HEK293T (cell line): ENCODE data around the gene LAMC1.

ENCODE experiments used
- CTCF ChIA-PET: fragments of 350-600 bp; formaldehyde crosslinking; extraction: SDS; loops from one replicate; lab custom pipeline; 2021; ENCODE audit warnings: antibody characterized with exemption, inconsistent platforms; lab: Yijun Ruan, JAX
- POLR2A ChIA-PET: fragments of 350-600 bp; formaldehyde crosslinking; extraction: SDS; loops from one replicate; lab custom pipeline; 2020; ENCODE audit warnings: antibody characterized with exemption, inconsistent platforms; lab: Yijun Ruan, JAX
- DNase-seq: peaks from one replicate; pipeline ENCODE4 v3.0.0; 2012; ENCODE audit warnings: mixed read lengths; ENCODE audit errors: extremely low spot score
- ARNT ChIP-seq: fragments of 450-650 bp; IDR thresholded peaks from 2 replicates; pipeline ENCODE4 v1.6.1; 2017; ENCODE audit warnings: mild to moderate bottlenecking
- BHLHE40 ChIP-seq: fragments of 450-650 bp; IDR thresholded peaks from 2 replicates; pipeline ENCODE4 v1.6.1; 2016; ENCODE audit warnings: mild to moderate bottlenecking, moderate library complexity, borderline replicate concordance
- CTBP1 ChIP-seq: fragments of 450-650 bp; IDR thresholded peaks from 2 replicates; pipeline ENCODE4 v1.6.1; 2016; ENCODE audit warnings: borderline replicate concordance
- ELF4 ChIP-seq: fragments of 450-650 bp; IDR thresholded peaks from 2 replicates; pipeline ENCODE4 v1.6.1; 2017; ENCODE audit warnings: antibody characterized with exemption
- FOXA1 ChIP-seq: fragments of 450-650 bp; IDR thresholded peaks from 2 replicates; pipeline ENCODE4 v1.6.1; 2016; ENCODE audit warnings: mild to moderate bottlenecking
- FOXK2 ChIP-seq: fragments of 450-650 bp; IDR thresholded peaks from 2 replicates; pipeline ENCODE4 v1.6.1; 2016; ENCODE audit warnings: mild to moderate bottlenecking
- FOXM1 ChIP-seq: fragments of 450-650 bp; IDR thresholded peaks from 2 replicates; pipeline ENCODE4 v1.6.1; 2017; ENCODE audit warnings: mild to moderate bottlenecking, borderline replicate concordance
- HDGF ChIP-seq: fragments of 450-650 bp; IDR thresholded peaks from 2 replicates; pipeline ENCODE4 v1.6.1; 2017; ENCODE audit warnings: antibody characterized with exemption, borderline replicate concordance
- L3MBTL2 ChIP-seq: fragments of 450-650 bp; conservative IDR thresholded peaks from 2 replicates; pipeline ENCODE4 v1.6.1; 2016; ENCODE audit warnings: mild to moderate bottlenecking
- LEF1 ChIP-seq: fragments of 450-650 bp; IDR thresholded peaks from 2 replicates; pipeline ENCODE4 v1.6.1; 2017; ENCODE audit warnings: mild to moderate bottlenecking, borderline replicate concordance
- NFRKB ChIP-seq: fragments of 450-650 bp; IDR thresholded peaks from 2 replicates; pipeline ENCODE4 v1.6.1; 2016; ENCODE audit warnings: mild to moderate bottlenecking, moderate library complexity
- PKNOX1 ChIP-seq: fragments of 450-650 bp; IDR thresholded peaks from 2 replicates; pipeline ENCODE4 v1.6.1; 2016
- SP1 ChIP-seq: fragments of 450-650 bp; IDR thresholded peaks from 2 replicates; pipeline ENCODE4 v1.6.1; 2017
- SUZ12 ChIP-seq: fragments of 450-650 bp; IDR thresholded peaks from 2 replicates; pipeline ENCODE4 v1.6.1; 2016; ENCODE audit warnings: mild to moderate bottlenecking
- TARDBP ChIP-seq: fragments of 450-650 bp; IDR thresholded peaks from 2 replicates; pipeline ENCODE4 v1.6.1; 2016
- ZNF384 ChIP-seq: fragments of 450-650 bp; IDR thresholded peaks from 2 replicates; pipeline ENCODE4 v1.6.1; 2016

Gene LAMC1

DNA sequence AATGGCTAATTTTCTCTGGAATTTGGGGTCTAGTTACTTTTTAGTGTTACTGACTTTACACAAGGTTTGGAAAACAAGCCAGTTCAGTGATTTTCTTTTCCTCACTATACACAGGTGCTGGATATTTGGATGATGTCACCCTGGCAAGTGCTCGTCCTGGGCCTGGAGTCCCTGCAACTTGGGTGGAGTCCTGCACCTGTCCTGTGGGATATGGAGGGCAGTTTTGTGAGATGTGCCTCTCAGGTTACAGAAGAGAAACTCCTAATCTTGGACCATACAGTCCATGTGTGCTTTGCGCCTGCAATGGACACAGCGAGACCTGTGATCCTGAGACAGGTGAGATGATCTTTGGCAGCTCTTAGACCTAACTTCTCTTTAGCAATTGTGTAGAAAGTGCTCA is 98.4 kb downstream of the LAMC1 start:
- ChIA-PET POLR2A (no interaction called here), CTCF (no interaction called here)
- no peak for TF ChIP-seq FOXK2
- TF ChIP-seq ZNF384: no peak
- no peak for TF ChIP-seq NFRKB
- no peak for TF ChIP-seq CTBP1
- no peak for TF ChIP-seq BHLHE40
- no peak for TF ChIP-seq FOXA1
- no peak for TF ChIP-seq TARDBP
- no peak for TF ChIP-seq SUZ12
- no peak for TF ChIP-seq ARNT
- no peak for TF ChIP-seq LEF1
- no peak for TF ChIP-seq HDGF
- TF ChIP-seq SP1: no peak
- no peak for TF ChIP-seq L3MBTL2
- no peak for DNase-seq

DNA sequence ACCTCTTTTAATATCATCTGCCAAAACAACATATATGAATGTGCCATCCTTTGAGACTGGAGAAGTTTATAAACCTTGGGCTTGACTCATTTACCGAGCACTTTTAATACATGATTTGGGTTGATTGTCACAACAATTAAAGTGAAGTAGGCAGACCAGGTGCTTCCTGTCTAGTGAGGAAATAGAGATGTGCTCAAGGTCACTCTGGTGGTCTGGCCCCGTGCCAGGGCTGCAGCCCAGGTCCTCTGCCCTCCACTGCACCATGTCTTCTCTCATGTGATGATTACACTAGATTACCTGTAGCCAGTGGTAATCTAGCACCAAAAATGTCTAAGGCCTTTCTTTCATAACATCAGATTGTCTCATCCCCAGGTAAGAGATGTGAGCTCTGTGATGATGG is 101.0 kb downstream of the LAMC1 start:
- ChIA-PET CTCF (no interaction called here), POLR2A (no interaction called here)
- no peak for DNase-seq
- TF ChIP-seq FOXA1: no peak
- TF ChIP-seq SP1: no peak
- no peak for TF ChIP-seq CTBP1
- TF ChIP-seq ARNT: no peak
- TF ChIP-seq L3MBTL2: no peak
- no peak for TF ChIP-seq BHLHE40
- TF ChIP-seq ELF4: no peak
- no peak for TF ChIP-seq FOXK2
- TF ChIP-seq PKNOX1: no peak
- TF ChIP-seq ZNF384: no peak
- no peak for TF ChIP-seq SUZ12
- no peak for TF ChIP-seq FOXM1
- TF ChIP-seq NFRKB: no peak
- TF ChIP-seq HDGF: no peak
- TF ChIP-seq LEF1: no peak

DNA sequence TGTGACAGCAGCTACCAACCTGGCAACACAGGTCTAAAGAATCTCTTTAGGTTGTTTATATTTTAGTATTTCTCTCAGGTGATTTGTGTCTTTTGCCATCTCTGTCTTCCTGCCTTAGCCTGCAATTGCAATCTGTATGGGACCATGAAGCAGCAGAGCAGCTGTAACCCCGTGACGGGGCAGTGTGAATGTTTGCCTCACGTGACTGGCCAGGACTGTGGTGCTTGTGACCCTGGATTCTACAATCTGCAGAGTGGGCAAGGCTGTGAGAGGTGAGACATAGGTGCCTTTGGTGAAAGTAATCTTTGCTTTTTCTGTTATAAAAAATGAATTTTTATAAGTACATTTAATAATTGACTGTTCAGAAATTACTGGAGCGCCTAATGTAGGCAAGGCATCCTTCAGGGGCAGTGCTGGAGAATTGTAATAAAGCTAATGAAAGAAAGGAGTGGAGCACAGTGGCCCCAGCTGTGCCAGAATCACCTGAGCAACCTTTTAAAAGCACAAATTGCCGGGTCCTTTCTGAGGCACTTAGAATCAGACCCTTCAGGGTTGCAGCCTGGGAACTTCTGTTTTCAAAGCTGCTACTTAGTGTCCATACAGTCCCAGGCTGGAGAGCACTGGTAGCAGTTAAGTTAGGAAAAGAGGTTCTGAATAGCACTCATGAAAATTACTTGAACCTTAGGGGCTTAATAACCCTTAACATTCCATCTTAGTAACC is 102.2 kb downstream of the LAMC1 start:
- POLR2A ChIA-PET: no interaction called here
- CTCF ChIA-PET: no interaction called here

GRCh38 chr1:183126000-183126366 is 102.8 kb downstream of the LAMC1 start:
- DNase-seq: no peak
- TF ChIP-seq L3MBTL2: no peak
- no peak for TF ChIP-seq FOXA1
- no peak for TF ChIP-seq CTBP1
- TF ChIP-seq LEF1: no peak
- TF ChIP-seq FOXM1: no peak
- no peak for TF ChIP-seq ARNT
- TF ChIP-seq HDGF: no peak
- no peak for TF ChIP-seq ELF4
- no peak for TF ChIP-seq BHLHE40
- ChIA-PET POLR2A (no interaction called here), CTCF (no interaction called here)

More for the DNA sequence above, 102.2 kb downstream of the LAMC1 start:
- no peak for DNase-seq
- TF ChIP-seq ZNF384 (no peak), SUZ12 (no peak), ARNT (no peak), LEF1 (no peak), BHLHE40 (no peak), ELF4 (no peak), SP1 (no peak), NFRKB (no peak), PKNOX1 (no peak), FOXK2 (no peak), TARDBP (no peak), CTBP1 (no peak), L3MBTL2 (no peak), FOXA1 (no peak), HDGF (no peak), FOXM1 (no peak)

GRCh38 chr1:183126528-183126927 is 103.3 kb downstream of the LAMC1 start:
- no peak for DNase-seq
- CTCF ChIA-PET: no interaction called here
- TF ChIP-seq FOXK2: no peak
- TF ChIP-seq FOXM1: no peak
- TF ChIP-seq ARNT: no peak
- no peak for TF ChIP-seq HDGF
- no peak for TF ChIP-seq ELF4
- TF ChIP-seq CTBP1: no peak
- TF ChIP-seq BHLHE40: no peak
- no peak for TF ChIP-seq FOXA1
- no peak for TF ChIP-seq PKNOX1
- no peak for TF ChIP-seq SUZ12
- TF ChIP-seq LEF1: no peak
- TF ChIP-seq TARDBP: no peak
- no peak for TF ChIP-seq SP1
- no peak for TF ChIP-seq L3MBTL2
- no peak for TF ChIP-seq NFRKB
- no peak for TF ChIP-seq ZNF384
- POLR2A ChIA-PET: no interaction called here
